Activated CD4-positive, alpha-beta memory T cell treated with anti-CD3 and anti-CD28 coated beads for 36 hours (primary cell): Measurements from ENCODE around the gene TBPL2. TPM values are rescaled to one million over a fixed set of nuclear protein-coding genes. Genes with fewer than 3 reads are reported as not detected.
"Not testable (repeated sequence)": the region's sequence is repeated elsewhere in the genome, so short reads cannot be mapped to it uniquely, and the experiment has no call there.

ENCODE experiments used
- CTCF ChIA-PET: fragments of 350-600 bp; sonication (Branson Sonifier 250); formaldehyde crosslinking; loops from one replicate; lab custom pipeline; 2021; ENCODE audit warnings: antibody characterized with exemption, inconsistent platforms; lab: Charles Lee
- POLR2A ChIA-PET: fragments of 350-600 bp; sonication (Branson Sonifier 250); formaldehyde crosslinking; loops from one replicate; lab custom pipeline; 2021; ENCODE audit warnings: antibody characterized with exemption; lab: Charles Lee
- DNase-seq: peaks from one replicate; pipeline ENCODE4 v3.0.0-alpha.2; 2020
- H3K27ac Mint-ChIP-seq: one replicate; pipeline ENCODE4 v1.8.0; 2021; ENCODE audit warnings: mixed read lengths
- H3K27me3 Mint-ChIP-seq: one replicate; pipeline ENCODE4 v1.8.0; 2021; ENCODE audit warnings: mixed read lengths
- H3K36me3 Mint-ChIP-seq: one replicate; pipeline ENCODE4 v1.8.0; 2021; ENCODE audit warnings: mixed read lengths
- H3K4me1 Mint-ChIP-seq: one replicate; pipeline ENCODE4 v1.8.0; 2021; ENCODE audit warnings: low read depth, mixed read lengths
- H3K4me3 Mint-ChIP-seq: one replicate; pipeline ENCODE4 v1.8.0; 2021; ENCODE audit warnings: mild to moderate bottlenecking, mixed read lengths
- H3K9me3 Mint-ChIP-seq: one replicate; pipeline ENCODE4 v1.8.0; 2021; ENCODE audit warnings: mixed read lengths
- intact Hi-C: fragments of 100-400 bp; cut with micrococcal nuclease; formaldehyde crosslinking; loops from one replicate; pipeline ENCODE4 v1.15.1; 2023
- total RNA-seq, 2 experiments: library from RNA; stranded (reverse); gene quantifications; one replicate each; pipeline ENCODE4 v1.2.3, GENCODE V29; 2021

The TBPL2 gene
- not detected for total RNA-seq

GRCh38 chr14:55440385-55440784, at the start of gene TBPL2:
TBPL2 (minus strand) TSS chr14:55440616; CDS start chr14:55440449, 167 bp downstream.
- intact Hi-C loops = loop anchor here (10.0 kb wide), 3 partner anchors 254 to 904 kb away; no protein-coding TSS in a partner anchor
- Mint-ChIP-seq H3K4me3 (no peak within 1 kb of the TSS), H3K27me3 (no peaks in the 10 kb centered on the region), H3K9me3 (no peaks in the 10 kb centered on the region), H3K27ac (no peak within 1 kb of the TSS), H3K36me3 (no peaks in the 10 kb centered on the region), H3K4me1 (no peaks in the 10 kb centered on the region)
- no peak for DNase-seq
- ChIA-PET CTCF (interaction anchor here (1.0 to 1.3 kb wide), 2 partner anchors 21 to 1034 kb away, joined by 3 read pairs; no protein-coding TSS in a partner anchor), POLR2A (no interaction called here)

- DNase-seq = no peak
- CTCF ChIA-PET = no interaction called here
These were observed 47.8 kb upstream of the TBPL2 start for GRCh38 chr14:55488204-55488603.

GRCh38 chr14:55482936-55483605, 42.7 kb upstream of the TBPL2 start:
- CTCF ChIA-PET = no interaction called here
- POLR2A ChIA-PET = no interaction called here
- Mint-ChIP-seq H3K4me1 (no peaks in the 10 kb centered on the region), H3K27ac (no peak overlapping the region), H3K36me3 (no peaks in the 10 kb centered on the region), H3K9me3 (no peaks in the 10 kb centered on the region), H3K27me3 (no peaks in the 10 kb centered on the region), H3K4me3 (no peak overlapping the region)
- intact Hi-C loops = no loop called here
- no peak for DNase-seq

More at GRCh38 chr14:55488204-55488603, 47.8 kb upstream of the TBPL2 start:
- POLR2A ChIA-PET = no interaction called here
- Mint-ChIP-seq H3K27ac (no peak overlapping the region), H3K4me1 (no peaks in the 10 kb centered on the region), H3K27me3 (peaks cover 2% of the 10 kb centered on the region), H3K36me3 (no peaks in the 10 kb centered on the region), H3K4me3 (no peak overlapping the region), H3K9me3 (peaks cover 4% of the 10 kb centered on the region)
- intact Hi-C loops = no loop called here

GRCh38 chr14:55481769-55482168, 41.4 kb upstream of the TBPL2 start:
- POLR2A ChIA-PET = no interaction called here
- no peaks in the 10 kb centered on the region for H3K36me3 Mint-ChIP-seq
- intact Hi-C loops = no loop called here
- no peak for DNase-seq
- no peaks in the 10 kb centered on the region for H3K9me3 Mint-ChIP-seq
- H3K27ac Mint-ChIP-seq = no peak overlapping the region
- H3K4me3 Mint-ChIP-seq = no peak overlapping the region
- CTCF ChIA-PET = no interaction called here
- H3K27me3 Mint-ChIP-seq = no peaks in the 10 kb centered on the region
- H3K4me1 Mint-ChIP-seq = no peaks in the 10 kb centered on the region

GRCh38 chr14:55477680-55478079, 37.3 kb upstream of the TBPL2 start:
- H3K4me3 Mint-ChIP-seq = no peak overlapping the region
- H3K36me3 Mint-ChIP-seq = no peaks in the 10 kb centered on the region
- H3K27ac Mint-ChIP-seq = no peak overlapping the region
- no peaks in the 10 kb centered on the region for H3K4me1 Mint-ChIP-seq
- intact Hi-C loops = no loop called here
- no peaks in the 10 kb centered on the region for H3K9me3 Mint-ChIP-seq
- no peak for DNase-seq
- no peaks in the 10 kb centered on the region for H3K27me3 Mint-ChIP-seq
- CTCF ChIA-PET = interaction anchor here (0.6 kb wide), 1 partner anchor 1693 kb away, joined by 3 read pairs; no protein-coding TSS in a partner anchor
- POLR2A ChIA-PET = no interaction called here

- H3K36me3 Mint-ChIP-seq, H3K27me3 Mint-ChIP-seq, H3K4me1 Mint-ChIP-seq, intact Hi-C loops, DNase-seq, H3K27ac Mint-ChIP-seq, POLR2A ChIA-PET, H3K9me3 Mint-ChIP-seq, H3K4me3 Mint-ChIP-seq: not testable (repeated sequence)
- CTCF ChIA-PET = interaction anchor here (1.0 kb wide), 1 partner anchor 30 kb away, joined by 3 read pairs; no protein-coding TSS in a partner anchor
These were observed 36.0 kb upstream of the TBPL2 start for GRCh38 chr14:55476448-55476847.

GRCh38 chr14:55473786-55474185, 33.4 kb upstream of the TBPL2 start:
- Mint-ChIP-seq H3K27ac (no peak overlapping the region), H3K4me1 (no peaks in the 10 kb centered on the region), H3K36me3 (no peaks in the 10 kb centered on the region), H3K4me3 (no peak overlapping the region), H3K27me3 (no peaks in the 10 kb centered on the region), H3K9me3 (no peaks in the 10 kb centered on the region)
- CTCF ChIA-PET = interaction anchor here (0.6 kb wide), 1 partner anchor 27 kb away, joined by 3 read pairs; no protein-coding TSS in a partner anchor
- POLR2A ChIA-PET = no interaction called here
- intact Hi-C loops = no loop called here
- DNase-seq = no peak

- intact Hi-C loops = no loop called here
- ChIA-PET CTCF (interaction anchor here (1.3 kb wide), 1 partner anchor 24 kb away, joined by 5 read pairs; no protein-coding TSS in a partner anchor), POLR2A (no interaction called here)
- H3K4me1 Mint-ChIP-seq = no peaks in the 10 kb centered on the region
- H3K36me3 Mint-ChIP-seq = no peaks in the 10 kb centered on the region
- H3K27me3 Mint-ChIP-seq = peaks cover 8% of the 10 kb centered on the region
- DNase-seq = no peak
- peaks cover 4% of the 10 kb centered on the region for H3K9me3 Mint-ChIP-seq
- no peak overlapping the region for H3K4me3 Mint-ChIP-seq
- no peak overlapping the region for H3K27ac Mint-ChIP-seq
These were observed 29.6 kb upstream of the TBPL2 start for GRCh38 chr14:55470025-55470424.

GRCh38 chr14:55467307-55467706, 26.9 kb upstream of the TBPL2 start:
- Mint-ChIP-seq H3K4me3 (no peak overlapping the region), H3K27me3 (peaks cover 8% of the 10 kb centered on the region), H3K36me3 (no peaks in the 10 kb centered on the region), H3K27ac (no peak overlapping the region), H3K9me3 (peaks cover 4% of the 10 kb centered on the region), H3K4me1 (peaks cover 8% of the 10 kb centered on the region)
- CTCF ChIA-PET = interaction anchor here (1.2 kb wide), 1 partner anchor 21 kb away, joined by 5 read pairs; no protein-coding TSS in a partner anchor
- POLR2A ChIA-PET = no interaction called here
- intact Hi-C loops = no loop called here
- DNase-seq = no peak

- no peaks in the 10 kb centered on the region for H3K36me3 Mint-ChIP-seq
- H3K9me3 Mint-ChIP-seq = no peaks in the 10 kb centered on the region
- peaks cover 13% of the 10 kb centered on the region for H3K27me3 Mint-ChIP-seq
- ChIA-PET POLR2A (interaction anchor here (0.6 to 1.2 kb wide), 3 partner anchors 117 to 167 kb away, joined by 3 to 4 read pairs (median 4); no protein-coding TSS in a partner anchor), CTCF (interaction anchor here (1.0 to 1.9 kb wide), 4 partner anchors 12 to 188 kb away, joined by 3 to 17 read pairs (median 6); no protein-coding TSS in a partner anchor)
- H3K4me1 Mint-ChIP-seq = peaks cover 25% of the 10 kb centered on the region
- intact Hi-C loops = loop anchor here (1.0 to 2.0 kb wide), 3 partner anchors 11 to 354 kb away; no protein-coding TSS in a partner anchor
- no peak overlapping the region for H3K4me3 Mint-ChIP-seq
- peak overlapping the region; percentile 38 for H3K27ac Mint-ChIP-seq
- no peak for DNase-seq
These were observed 18.5 kb upstream of the TBPL2 start for GRCh38 chr14:55458800-55459515.

GRCh38 chr14:55457496-55457895, 17.1 kb upstream of the TBPL2 start:
- Mint-ChIP-seq H3K36me3 (no peaks in the 10 kb centered on the region), H3K27me3 (peaks cover 19% of the 10 kb centered on the region), H3K4me3 (no peak overlapping the region), H3K9me3 (no peaks in the 10 kb centered on the region), H3K4me1 (peaks cover 16% of the 10 kb centered on the region), H3K27ac (no peak overlapping the region)
- CTCF ChIA-PET = interaction anchor here (1.0 kb wide), 1 partner anchor 11 kb away, joined by 3 read pairs; no protein-coding TSS in a partner anchor
- POLR2A ChIA-PET = no interaction called here
- DNase-seq = no peak
- intact Hi-C loops = no loop called here

- CTCF ChIA-PET, intact Hi-C loops, H3K9me3 Mint-ChIP-seq, POLR2A ChIA-PET, H3K27ac Mint-ChIP-seq, H3K36me3 Mint-ChIP-seq, H3K4me3 Mint-ChIP-seq, DNase-seq: not testable (repeated sequence)
- Mint-ChIP-seq H3K27me3 (peaks cover 19% of the 10 kb centered on the region), H3K4me1 (peaks cover 16% of the 10 kb centered on the region)
These were observed 16.0 kb upstream of the TBPL2 start for GRCh38 chr14:55456411-55456810.
